ENCODE data around the gene SCYL1.

Gene SCYL1

GRCh38 chr11:65493367-65494176 lies 31.3 kb upstream of the SCYL1 start:
- DNase-seq = no peak

- peak; percentile 7 for DNase-seq
Measured at GRCh38 chr11:65496304-65497140, 28.4 kb upstream of the SCYL1 start.

GRCh38 chr11:65497141-65498041 lies 27.5 kb upstream of the SCYL1 start:
- peak; percentile 97 for DNase-seq

- peak; percentile 67 for DNase-seq
Measured at GRCh38 chr11:65498042-65498726, 26.7 kb upstream of the SCYL1 start.

DNA sequence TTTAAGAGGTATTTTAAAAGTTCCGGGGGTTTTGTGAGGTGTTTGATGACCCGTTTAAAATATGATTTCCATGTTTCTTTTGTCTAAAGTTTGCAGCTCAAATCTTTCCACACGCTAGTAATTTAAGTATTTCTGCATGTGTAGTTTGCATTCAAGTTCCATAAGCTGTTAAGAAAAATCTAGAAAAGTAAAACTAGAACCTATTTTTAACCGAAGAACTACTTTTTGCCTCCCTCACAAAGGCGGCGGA lies 26.2 kb upstream of the SCYL1 start:
- no peak for DNase-seq

GRCh38 chr11:65498977-65499712 lies 25.7 kb upstream of the SCYL1 start, which contains the start of gene MALAT1:
MALAT1 (plus strand) TSS chr11:65499045.
- peak; percentile 91 for DNase-seq

GRCh38 chr11:65499713-65500386 lies 25.0 kb upstream of the SCYL1 start:
- no peak for DNase-seq

- DNase-seq = peak; percentile 42
Measured at GRCh38 chr11:65500387-65501185, 24.3 kb upstream of the SCYL1 start.

DNA sequence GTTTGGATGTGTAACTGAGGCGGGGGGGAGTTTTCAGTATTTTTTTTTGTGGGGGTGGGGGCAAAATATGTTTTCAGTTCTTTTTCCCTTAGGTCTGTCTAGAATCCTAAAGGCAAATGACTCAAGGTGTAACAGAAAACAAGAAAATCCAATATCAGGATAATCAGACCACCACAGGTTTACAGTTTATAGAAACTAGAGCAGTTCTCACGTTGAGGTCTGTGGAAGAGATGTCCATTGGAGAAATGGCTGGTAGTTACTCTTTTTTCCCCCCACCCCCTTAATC lies 23.8 kb upstream of the SCYL1 start:
- DNase-seq = peak; percentile 4

- peak; percentile 6 for DNase-seq
Measured at GRCh38 chr11:65501472-65502273, 23.2 kb upstream of the SCYL1 start.

- no peak for DNase-seq
Measured at GRCh38 chr11:65502274-65502554, 22.7 kb upstream of the SCYL1 start.

DNA sequence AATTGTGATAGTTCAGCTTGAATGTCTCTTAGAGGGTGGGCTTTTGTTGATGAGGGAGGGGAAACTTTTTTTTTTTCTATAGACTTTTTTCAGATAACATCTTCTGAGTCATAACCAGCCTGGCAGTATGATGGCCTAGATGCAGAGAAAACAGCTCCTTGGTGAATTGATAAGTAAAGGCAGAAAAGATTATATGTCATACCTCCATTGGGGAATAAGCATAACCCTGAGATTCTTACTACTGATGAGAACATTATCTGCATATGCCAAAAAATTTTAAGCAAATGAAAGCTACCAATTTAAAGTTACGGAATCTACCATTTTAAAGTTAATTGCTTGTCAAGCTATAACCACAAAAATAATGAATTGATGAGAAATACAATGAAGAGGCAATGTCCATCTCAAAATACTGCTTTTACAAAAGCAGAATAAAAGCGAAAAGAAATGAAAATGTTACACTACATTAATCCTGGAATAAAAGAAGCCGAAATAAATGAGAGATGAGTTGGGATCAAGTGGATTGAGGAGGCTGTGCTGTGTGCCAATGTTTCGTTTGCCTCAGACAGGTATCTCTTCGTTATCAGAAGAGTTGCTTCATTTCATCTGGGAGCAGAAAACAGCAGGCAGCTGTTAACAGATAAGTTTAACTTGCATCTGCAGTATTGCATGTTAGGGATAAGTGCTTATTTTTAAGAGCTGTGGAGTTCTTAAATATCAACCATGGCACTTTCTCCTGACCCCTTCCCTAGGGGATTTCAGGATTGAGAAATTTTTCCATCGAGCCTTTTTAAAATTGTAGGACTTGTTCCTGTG lies 22.1 kb upstream of the SCYL1 start:
- DNase-seq = peak; percentile 27

- no peak for DNase-seq
Measured at GRCh38 chr11:65503368-65503948, 21.4 kb upstream of the SCYL1 start.

DNA sequence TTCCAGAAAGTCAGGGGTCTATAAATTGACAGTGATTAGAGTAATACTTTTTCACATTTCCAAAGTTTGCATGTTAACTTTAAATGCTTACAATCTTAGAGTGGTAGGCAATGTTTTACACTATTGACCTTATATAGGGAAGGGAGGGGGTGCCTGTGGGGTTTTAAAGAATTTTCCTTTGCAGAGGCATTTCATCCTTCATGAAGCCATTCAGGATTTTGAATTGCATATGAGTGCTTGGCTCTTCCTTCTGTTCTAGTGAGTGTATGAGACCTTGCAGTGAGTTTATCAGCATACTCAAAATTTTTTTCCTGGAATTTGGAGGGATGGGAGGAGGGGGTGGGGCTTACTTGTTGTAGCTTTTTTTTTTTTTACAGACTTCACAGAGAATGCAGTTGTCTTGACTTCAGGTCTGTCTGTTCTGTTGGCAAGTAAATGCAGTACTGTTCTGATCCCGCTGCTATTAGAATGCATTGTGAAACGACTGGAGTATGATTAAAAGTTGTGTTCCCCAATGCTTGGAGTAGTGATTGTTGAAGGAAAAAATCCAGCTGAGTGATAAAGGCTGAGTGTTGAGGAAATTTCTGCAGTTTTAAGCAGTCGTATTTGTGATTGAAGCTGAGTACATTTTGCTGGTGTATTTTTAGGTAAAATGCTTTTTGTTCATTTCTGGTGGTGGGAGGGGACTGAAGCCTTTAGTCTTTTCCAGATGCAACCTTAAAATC lies 20.8 kb upstream of the SCYL1 start:
- peak; percentile 7 for DNase-seq

GRCh38 chr11:65504674-65505465 lies 20.0 kb upstream of the SCYL1 start:
- DNase-seq = peak; percentile 12

GRCh38 chr11:65505466-65506289 lies 19.2 kb upstream of the SCYL1 start:
- peak; percentile 9 for DNase-seq

Data from central memory CD4-positive, alpha-beta T cell (primary cell).